Activated T-helper 1 cell treated with anti-CD3 and anti-CD28 coated beads, Interleukin-12 subunit alpha, Interleukin-12 subunit beta, Interleukin-2, Interleukin-4 antibody, amounts not matched to agents 30 ng/mL and 10 ng/mL and 1 ng/mL, durations not matched to agents 14 hours and 24 hours and 36 hours (primary cell): Measurements from ENCODE around the gene SLCO3A1. TPM values are rescaled to one million over a fixed set of nuclear protein-coding genes. Genes with fewer than 3 reads are reported as not detected.
"Not testable (repeated sequence)": the region's sequence is repeated elsewhere in the genome, so short reads cannot be mapped to it uniquely, and the experiment has no call there.

Experiments
- DNase-seq: peaks from one replicate; pipeline ENCODE4 v3.0.0; 2021; ENCODE audit warnings: low spot score
- H3K27ac Mint-ChIP-seq: one replicate; pipeline ENCODE4 v1.8.0; 2021; ENCODE audit warnings: mild to moderate bottlenecking, mixed read lengths
- H3K27me3 Mint-ChIP-seq: one replicate; pipeline ENCODE4 v1.8.0; 2022; ENCODE audit warnings: mild to moderate bottlenecking, moderate library complexity, mixed read lengths; ENCODE audit not compliant: insufficient read depth
- H3K36me3 Mint-ChIP-seq: one replicate; pipeline ENCODE4 v1.8.0; 2021; ENCODE audit warnings: low read depth, mixed read lengths
- H3K4me1 Mint-ChIP-seq: one replicate; pipeline ENCODE4 v1.8.0; 2021; ENCODE audit warnings: low read depth, mixed read lengths
- H3K4me3 Mint-ChIP-seq: one replicate; pipeline ENCODE4 v1.8.0; 2021; ENCODE audit warnings: mild to moderate bottlenecking, moderate library complexity, mixed read lengths
- H3K9me3 Mint-ChIP-seq: one replicate; pipeline ENCODE4 v1.8.0; 2021; ENCODE audit warnings: mixed read lengths
- intact Hi-C: fragments of 100-400 bp; cut with micrococcal nuclease; formaldehyde crosslinking; loops from one replicate; pipeline ENCODE4 v1.15.1; 2024
- total RNA-seq: library from RNA; stranded (reverse); gene quantifications from 2 replicates; pipeline ENCODE4 v1.2.3, GENCODE V29; 2022

Gene SLCO3A1
- total RNA-seq, 1 donor from 2014 or later: 20.0 TPM

DNA sequence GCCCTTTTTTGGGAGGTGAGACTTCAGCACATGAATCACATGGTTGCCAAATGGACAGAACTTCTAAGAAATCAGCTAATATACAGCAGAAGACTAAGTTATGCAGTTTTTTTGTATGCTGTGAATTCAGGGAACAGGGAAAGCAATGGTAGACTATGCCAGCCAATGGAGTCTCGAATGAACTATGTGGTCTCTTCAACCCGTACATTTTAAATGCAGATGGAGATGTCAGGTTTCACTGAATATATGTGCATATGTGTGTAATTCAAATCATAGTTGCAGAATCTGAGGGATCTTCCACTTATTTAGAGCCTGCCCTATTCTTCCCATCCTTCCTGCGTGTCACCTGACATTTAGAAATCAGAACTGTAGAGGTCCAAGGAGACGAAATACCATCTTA lies 187.9 kb downstream of the SLCO3A1 start:
- Mint-ChIP-seq H3K27ac (no peak overlapping the region), H3K36me3 (no peaks in the 10 kb centered on the region), H3K4me3 (no peak overlapping the region), H3K4me1 (peaks cover 23% of the 10 kb centered on the region), H3K9me3 (peaks cover 17% of the 10 kb centered on the region), H3K27me3 (peaks cover 3% of the 10 kb centered on the region)
- intact Hi-C loops: no loop called here
- no peak for DNase-seq

DNA sequence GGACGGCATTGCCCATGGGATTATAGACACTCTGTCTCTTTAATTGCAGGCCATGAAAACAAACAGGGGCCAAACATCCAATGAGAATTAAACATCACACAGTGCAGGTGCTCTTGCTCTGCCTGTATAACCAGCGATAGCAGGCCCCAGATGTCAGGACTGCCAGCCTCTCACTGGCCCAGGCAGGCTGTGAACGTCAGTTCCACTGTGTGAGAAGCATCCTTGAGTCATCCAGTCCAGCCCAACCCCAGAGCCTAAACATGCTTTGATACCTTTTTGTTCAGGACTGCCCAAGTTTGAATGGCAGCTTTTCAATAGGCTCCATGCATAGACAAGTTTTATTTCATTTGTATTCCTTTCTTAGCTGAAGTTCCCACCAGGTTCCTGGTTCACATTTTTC lies 189.8 kb downstream of the SLCO3A1 start:
- peaks cover 23% of the 10 kb centered on the region for H3K4me1 Mint-ChIP-seq
- intact Hi-C loops: no loop called here
- no peaks in the 10 kb centered on the region for H3K36me3 Mint-ChIP-seq
- H3K27ac Mint-ChIP-seq: no peak overlapping the region
- H3K9me3 Mint-ChIP-seq: peaks cover 12% of the 10 kb centered on the region
- H3K4me3 Mint-ChIP-seq: no peak overlapping the region
- H3K27me3 Mint-ChIP-seq: peaks cover 3% of the 10 kb centered on the region
- DNase-seq: no peak

DNA sequence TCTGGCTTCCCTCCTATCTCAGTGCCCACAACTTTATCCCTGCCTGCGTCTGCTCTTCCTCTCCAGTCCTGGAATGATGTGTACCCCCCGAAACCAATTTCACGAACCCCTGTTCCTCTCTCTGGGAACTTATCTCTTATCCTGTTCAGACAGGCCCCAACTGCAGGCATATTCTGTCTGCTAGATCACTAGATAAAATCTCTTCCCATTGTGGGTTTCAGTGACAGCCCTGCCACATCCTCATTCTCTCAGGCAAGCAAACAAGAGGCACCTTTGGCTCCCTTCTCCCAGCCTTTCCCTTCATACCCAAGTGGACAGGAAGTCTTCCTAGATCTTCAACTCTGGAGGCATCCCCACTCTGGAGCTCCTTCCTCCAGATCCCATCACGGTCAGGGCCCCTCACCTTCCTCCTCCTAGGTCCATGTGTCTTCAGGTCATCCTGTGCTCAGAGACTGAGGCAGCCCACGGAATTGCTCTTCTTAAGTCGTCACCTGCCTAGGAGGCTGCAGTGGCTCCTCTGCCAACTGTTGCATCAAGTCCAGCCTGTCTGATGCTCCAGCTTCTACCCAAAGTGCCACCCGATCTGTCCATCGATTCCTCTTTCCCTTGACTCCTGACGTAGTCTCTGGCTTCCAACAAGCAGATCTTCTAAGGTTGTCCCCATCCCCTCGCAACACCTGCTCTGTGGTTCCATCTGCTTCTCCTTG lies 190.8 kb downstream of the SLCO3A1 start:
- Mint-ChIP-seq H3K4me3 (no peak overlapping the region), H3K27me3 (peaks cover 3% of the 10 kb centered on the region), H3K27ac (no peak overlapping the region), H3K36me3 (no peaks in the 10 kb centered on the region), H3K4me1 (peaks cover 23% of the 10 kb centered on the region), H3K9me3 (peaks cover 3% of the 10 kb centered on the region)
- DNase-seq: no peak
- intact Hi-C loops: no loop called here

DNA sequence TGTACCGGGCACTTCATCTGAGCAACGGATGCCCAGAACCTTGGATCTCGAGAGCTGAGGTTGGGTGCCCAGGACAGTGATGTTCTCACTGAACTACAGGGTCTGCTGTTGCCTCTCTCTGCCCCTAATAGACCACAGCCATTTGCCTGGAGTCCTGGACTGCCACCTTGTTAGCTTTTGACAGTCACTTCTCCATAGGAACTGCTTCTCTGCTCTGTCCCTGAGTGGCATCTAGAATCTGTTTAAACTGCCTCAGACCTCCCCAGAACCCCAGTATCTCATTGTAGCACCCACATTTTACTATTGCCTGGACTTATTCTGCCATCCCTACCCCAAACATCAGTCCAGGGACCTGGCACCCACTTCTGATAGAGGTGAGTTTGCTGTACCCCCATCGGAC lies 194.4 kb downstream of the SLCO3A1 start:
- no peak for DNase-seq
- intact Hi-C loops: no loop called here
- H3K36me3 Mint-ChIP-seq: no peaks in the 10 kb centered on the region
- H3K9me3 Mint-ChIP-seq: no peaks in the 10 kb centered on the region
- H3K4me3 Mint-ChIP-seq: no peak overlapping the region
- H3K4me1 Mint-ChIP-seq: peaks cover 15% of the 10 kb centered on the region
- H3K27me3 Mint-ChIP-seq: peaks cover 3% of the 10 kb centered on the region
- no peak overlapping the region for H3K27ac Mint-ChIP-seq

DNA sequence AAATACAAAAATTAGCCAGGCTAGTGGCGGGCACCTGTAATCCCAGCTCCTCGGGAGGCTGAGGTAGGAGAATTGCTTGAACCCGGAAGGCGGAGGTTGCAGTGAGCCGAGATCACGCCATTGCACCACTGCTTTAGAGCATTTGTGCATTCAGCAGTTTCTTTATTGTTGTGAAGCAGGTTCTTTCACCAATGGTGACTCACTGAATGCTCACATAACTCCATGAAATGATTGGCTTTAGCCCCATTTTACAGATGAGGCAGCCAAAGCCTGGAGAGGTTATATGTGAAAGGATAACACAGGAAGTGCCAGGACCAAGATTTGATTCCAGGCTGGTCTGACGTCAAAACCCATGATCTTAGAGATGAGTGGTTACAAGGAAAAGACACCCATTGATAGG lies 195.2 kb downstream of the SLCO3A1 start:
- DNase-seq: no peak
- no peaks in the 10 kb centered on the region for H3K36me3 Mint-ChIP-seq
- intact Hi-C loops: no loop called here
- no peak overlapping the region for H3K27ac Mint-ChIP-seq
- H3K4me1 Mint-ChIP-seq: peaks cover 11% of the 10 kb centered on the region
- H3K9me3 Mint-ChIP-seq: no peaks in the 10 kb centered on the region
- H3K27me3 Mint-ChIP-seq: peaks cover 1% of the 10 kb centered on the region
- H3K4me3 Mint-ChIP-seq: no peak overlapping the region

DNA sequence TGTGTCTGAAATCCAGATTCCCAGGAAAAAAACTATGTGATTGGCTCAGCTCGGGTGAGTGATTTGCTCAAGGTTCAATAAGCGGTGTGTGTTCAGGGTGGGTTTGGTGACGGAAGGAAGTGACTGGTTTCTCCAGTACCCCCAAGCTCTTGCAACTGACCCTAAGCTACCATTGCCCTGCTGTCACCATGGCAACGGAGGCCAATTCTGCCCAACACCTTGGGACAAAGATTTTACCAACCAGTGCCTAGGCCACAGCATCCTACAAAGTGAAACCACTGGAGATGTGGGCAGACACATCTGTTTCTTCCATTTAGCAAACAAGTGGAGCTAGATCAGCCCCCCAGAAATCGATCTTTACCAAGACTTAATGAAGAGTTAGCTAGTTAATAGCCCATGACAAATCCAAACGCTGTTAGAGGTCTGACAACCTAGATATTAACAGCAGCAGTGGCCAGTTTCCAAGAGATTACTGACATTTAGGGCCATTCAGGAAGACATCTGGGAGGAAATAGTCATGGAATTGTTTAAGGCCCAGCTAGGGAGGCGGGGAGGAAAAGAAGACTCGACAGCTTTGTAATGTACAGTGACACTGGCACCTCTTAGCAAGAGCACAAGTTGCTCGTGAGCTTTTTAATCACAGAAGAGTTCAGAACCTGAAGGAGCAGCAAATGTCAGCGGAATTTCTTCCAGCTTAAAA lies 195.9 kb downstream of the SLCO3A1 start:
- Mint-ChIP-seq H3K4me3 (no peak overlapping the region), H3K27me3 (no peaks in the 10 kb centered on the region), H3K27ac (no peak overlapping the region), H3K4me1 (peaks cover 4% of the 10 kb centered on the region), H3K9me3 (no peaks in the 10 kb centered on the region), H3K36me3 (no peaks in the 10 kb centered on the region)
- intact Hi-C loops: no loop called here
- no peak for DNase-seq

DNA sequence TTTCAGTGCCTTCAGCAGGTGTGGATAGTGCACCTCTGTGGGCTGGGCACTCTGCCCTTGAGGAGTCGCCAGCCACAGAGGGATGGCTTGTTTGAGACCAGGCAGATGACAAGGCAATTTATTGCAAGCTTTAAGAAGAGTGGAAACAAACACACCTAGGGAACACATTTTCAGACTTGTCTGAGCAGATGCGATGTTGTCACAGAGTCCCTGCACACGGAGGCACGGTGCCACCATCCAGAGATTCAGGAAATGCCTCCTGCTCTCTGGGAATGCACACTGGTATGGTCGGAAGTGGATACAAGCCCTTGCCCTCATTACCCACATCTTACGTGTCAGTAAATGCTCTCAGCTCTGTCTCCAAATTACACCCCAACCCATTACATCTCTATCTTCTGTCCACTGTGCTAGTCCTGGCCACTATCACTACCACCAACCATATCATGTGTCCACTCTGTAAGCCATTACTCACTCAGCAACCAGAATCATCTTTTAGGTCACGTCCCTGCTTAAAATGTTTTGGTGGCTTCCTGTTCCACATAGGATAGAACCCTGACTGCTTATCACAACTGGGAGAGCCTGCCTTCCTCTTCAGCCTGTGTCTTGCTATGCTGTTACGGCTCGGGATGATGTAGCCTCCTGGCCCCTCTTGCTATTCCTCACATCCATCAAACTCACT lies 196.9 kb downstream of the SLCO3A1 start:
- Mint-ChIP-seq H3K27me3 (no peaks in the 10 kb centered on the region), H3K27ac (no peak overlapping the region), H3K9me3 (peaks cover 2% of the 10 kb centered on the region), H3K4me1 (no peaks in the 10 kb centered on the region), H3K36me3 (no peaks in the 10 kb centered on the region), H3K4me3 (no peak overlapping the region)
- intact Hi-C loops: no loop called here
- no peak for DNase-seq

DNA sequence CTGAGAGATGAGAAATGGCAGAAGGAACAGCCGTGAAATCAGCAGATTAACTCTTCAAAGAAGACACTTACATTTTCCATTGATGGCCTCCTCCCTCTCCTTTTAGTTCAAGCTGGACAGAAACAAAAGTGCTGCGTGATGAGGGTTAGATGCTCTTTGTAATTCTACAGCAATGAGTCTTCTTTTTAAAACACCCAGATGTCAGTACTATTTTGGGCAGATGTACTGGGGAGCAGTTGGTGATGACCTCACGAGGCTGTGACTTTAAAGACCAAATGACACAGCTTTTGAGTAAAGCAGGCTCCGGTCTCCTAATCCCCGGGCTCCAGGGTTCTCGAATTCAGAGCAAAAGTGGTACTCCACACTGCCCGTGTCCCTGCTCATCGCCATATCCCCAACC lies 198.2 kb downstream of the SLCO3A1 start:
- H3K9me3 Mint-ChIP-seq: peaks cover 4% of the 10 kb centered on the region
- no peak overlapping the region for H3K27ac Mint-ChIP-seq
- no peaks in the 10 kb centered on the region for H3K36me3 Mint-ChIP-seq
- no peak for DNase-seq
- intact Hi-C loops: no loop called here
- H3K4me1 Mint-ChIP-seq: no peaks in the 10 kb centered on the region
- no peaks in the 10 kb centered on the region for H3K27me3 Mint-ChIP-seq
- no peak overlapping the region for H3K4me3 Mint-ChIP-seq

DNA sequence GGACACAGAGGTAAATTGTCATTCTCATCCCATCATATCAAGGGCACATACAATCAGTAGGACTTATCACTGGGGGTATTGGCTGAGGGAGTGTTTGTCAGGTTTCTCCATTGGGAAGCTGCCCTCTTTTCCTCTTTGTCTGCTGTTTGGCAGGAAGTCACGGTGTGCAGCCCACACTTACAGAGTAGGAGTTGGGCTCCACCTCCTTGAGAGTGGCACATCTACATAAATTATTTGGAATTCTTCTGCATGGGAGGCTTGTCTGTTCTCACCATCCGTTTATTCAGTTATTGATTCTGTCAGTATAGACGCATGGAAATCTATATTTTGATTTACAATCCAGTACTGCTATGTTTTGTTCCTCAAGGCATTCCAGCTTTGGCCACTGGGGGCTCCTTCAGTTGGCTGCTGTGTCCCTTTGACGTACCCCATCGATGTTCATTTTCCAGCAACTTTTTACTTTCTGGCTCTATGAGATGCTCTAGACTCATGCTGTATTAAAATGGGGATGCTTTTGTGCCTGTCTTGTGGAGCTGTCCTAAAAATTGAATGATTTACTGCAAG lies 200.3 kb downstream of the SLCO3A1 start:
- DNase-seq: no peak
- intact Hi-C loops: no loop called here
- Mint-ChIP-seq H3K4me3 (no peak overlapping the region), H3K9me3 (peaks cover 4% of the 10 kb centered on the region), H3K27me3 (no peaks in the 10 kb centered on the region), H3K36me3 (no peaks in the 10 kb centered on the region), H3K27ac (no peak overlapping the region), H3K4me1 (no peaks in the 10 kb centered on the region)

DNA sequence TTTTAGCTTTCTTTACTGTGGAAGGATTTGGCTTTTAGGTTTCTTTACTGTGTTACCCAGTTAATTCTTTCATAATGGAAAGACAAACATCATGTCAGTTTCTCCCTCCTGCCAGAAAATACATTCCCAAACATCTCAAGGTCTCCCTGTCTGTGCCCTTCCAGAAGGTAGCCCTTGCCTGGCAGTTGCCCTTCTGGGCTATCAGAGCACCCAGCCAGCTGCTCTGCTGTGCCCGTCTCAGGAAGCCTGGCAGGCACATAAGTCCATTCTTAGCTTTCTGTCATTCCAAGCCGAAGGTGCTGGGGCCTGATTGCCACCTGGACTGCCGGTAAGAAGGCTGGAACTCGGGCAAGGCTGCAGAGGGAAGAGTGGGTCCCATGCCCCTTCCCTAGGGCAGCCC lies 203.4 kb downstream of the SLCO3A1 start:
- Mint-ChIP-seq H3K27ac (no peak overlapping the region), H3K36me3 (no peaks in the 10 kb centered on the region), H3K4me3 (no peak overlapping the region), H3K27me3 (no peaks in the 10 kb centered on the region), H3K4me1 (no peaks in the 10 kb centered on the region), H3K9me3 (peaks cover 4% of the 10 kb centered on the region)
- intact Hi-C loops: no loop called here
- DNase-seq: no peak

DNA sequence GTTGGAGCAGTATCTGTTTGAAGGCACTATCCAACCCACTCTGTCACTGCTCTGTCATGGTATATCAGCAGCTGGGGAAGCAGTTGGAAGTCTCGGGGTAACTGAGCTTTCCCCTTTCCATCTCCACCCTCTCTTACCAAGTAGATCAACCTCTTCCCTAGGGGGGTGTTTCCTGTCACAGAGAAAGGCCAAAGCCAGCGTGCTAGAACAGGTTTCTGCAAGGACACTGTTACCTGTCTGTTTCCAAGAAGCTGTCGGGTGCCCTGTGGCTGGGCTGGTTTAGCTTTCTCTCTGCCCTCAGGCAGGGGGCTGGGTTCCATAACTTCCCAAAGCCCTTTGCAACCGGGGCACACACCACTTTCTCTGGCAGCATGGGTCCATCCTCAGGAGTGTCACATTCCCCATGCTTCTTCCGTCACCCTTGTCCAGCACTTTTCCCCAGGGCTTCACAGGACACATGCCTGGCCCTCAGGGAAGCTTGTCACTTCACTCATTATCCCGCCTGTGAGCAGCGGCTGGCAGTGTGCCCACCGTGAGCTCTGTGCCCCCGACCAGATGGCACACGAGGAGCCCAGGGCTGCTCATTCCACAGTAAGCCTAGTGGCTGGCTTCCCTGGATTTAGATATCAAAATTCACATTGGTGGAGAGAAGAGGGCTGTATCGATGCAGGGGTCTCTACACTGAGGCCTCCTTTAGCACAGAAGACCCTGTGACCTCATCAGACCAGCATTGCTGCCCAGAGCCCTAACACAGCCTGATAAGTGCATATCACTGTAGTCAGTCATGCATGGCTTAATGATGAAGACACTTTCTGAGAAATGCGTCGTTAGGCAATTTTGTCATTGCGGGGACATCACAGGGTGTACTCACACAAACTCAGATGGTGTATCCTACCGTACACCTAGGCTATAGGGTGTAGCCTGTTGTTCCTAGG lies 205.8 kb downstream of the SLCO3A1 start:
- Mint-ChIP-seq H3K4me1 (no peaks in the 10 kb centered on the region), H3K36me3 (no peaks in the 10 kb centered on the region), H3K27ac (no peak overlapping the region), H3K9me3 (peaks cover 4% of the 10 kb centered on the region), H3K4me3 (no peak overlapping the region), H3K27me3 (no peaks in the 10 kb centered on the region)
- DNase-seq: no peak
- intact Hi-C loops: no loop called here

DNA sequence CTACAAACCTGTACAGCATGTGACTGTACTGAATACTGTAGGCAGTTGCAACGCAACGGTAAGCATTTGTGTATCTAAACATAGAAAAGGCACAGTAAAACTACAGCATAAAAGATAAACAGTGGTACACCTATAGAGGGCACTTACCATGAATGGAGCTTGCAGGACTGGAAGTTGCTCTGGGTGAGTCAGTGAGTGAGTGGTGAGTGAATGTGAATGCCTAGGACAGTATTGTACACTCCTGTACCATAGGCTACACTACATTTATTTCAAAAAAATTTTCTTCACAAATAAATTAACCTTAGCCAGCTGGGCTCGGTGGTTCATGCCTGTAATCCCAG lies 206.4 kb downstream of the SLCO3A1 start:
- H3K27me3 Mint-ChIP-seq, DNase-seq, H3K4me3 Mint-ChIP-seq, H3K36me3 Mint-ChIP-seq, H3K9me3 Mint-ChIP-seq, intact Hi-C loops, H3K4me1 Mint-ChIP-seq, H3K27ac Mint-ChIP-seq: not testable (repeated sequence)
